HepG2 (cell line): ENCODE data around the gene SMCO4. TPM values are rescaled to one million over a fixed set of nuclear protein-coding genes. Genes with fewer than 3 reads are reported as not detected.

Experiments
- ETV5 ChIP-seq: IDR thresholded peaks from 2 replicates; pipeline ENCODE4 v1.6.1; 2018; ENCODE audit warnings: missing biosample characterization, missing genetic modification reagents, inconsistent platforms, borderline replicate concordance
- FOXO1 ChIP-seq: sonication (generic); formaldehyde crosslinking; IDR thresholded peaks from 2 replicates; pipeline ENCODE4 v1.4.0; 2020; ENCODE audit warnings: missing genetic modification reagents
- HMG20A ChIP-seq: IDR thresholded peaks from 2 replicates; pipeline ENCODE4 v1.6.1; 2016; ENCODE audit warnings: borderline replicate concordance
- HOXD1 ChIP-seq: sonication (generic); formaldehyde crosslinking; IDR thresholded peaks from 2 replicates; pipeline ENCODE4 v1.5.0; 2020; ENCODE audit warnings: missing genetic modification reagents
- IRF2 ChIP-seq: IDR thresholded peaks from 2 replicates; pipeline ENCODE4 v1.6.1; 2018; ENCODE audit warnings: missing genetic modification reagents, missing compliant biosample characterization
- JUN ChIP-seq: sonication (generic); formaldehyde crosslinking; IDR thresholded peaks from 2 replicates; pipeline ENCODE4 v1.4.0; 2020; ENCODE audit warnings: mild to moderate bottlenecking, missing genetic modification reagents
- MYC ChIP-seq: sonication (generic); formaldehyde crosslinking; IDR thresholded peaks from 2 replicates; pipeline ENCODE4 v1.9.0; 2021; ENCODE audit warnings: missing genetic modification reagents, borderline replicate concordance
- NCOA2 ChIP-seq: sonication (generic); formaldehyde crosslinking; IDR thresholded peaks from 2 replicates; pipeline ENCODE4 v1.8.0; 2022; ENCODE audit warnings: inconsistent platforms
- NR2F2 ChIP-seq: IDR thresholded peaks from 2 replicates; pipeline ENCODE4 v1.6.1; 2012; ENCODE audit warnings: low read depth, inconsistent platforms, borderline replicate concordance
- POGZ ChIP-seq: sonication (generic); formaldehyde crosslinking; IDR thresholded peaks from 2 replicates; pipeline ENCODE4 v1.4.0; 2020; ENCODE audit warnings: mild to moderate bottlenecking, missing genetic modification reagents
- RXRA ChIP-seq: sonication (generic); formaldehyde crosslinking; IDR thresholded peaks from 2 replicates; pipeline ENCODE4 v1.5.1; 2020; ENCODE audit warnings: missing genetic modification reagents
- SOX13 ChIP-seq, 3 experiments: fragments of 450-650 bp in 1 of 3; sonication (generic) in 1 of 3; formaldehyde crosslinking in 1 of 3; IDR thresholded peaks in 2 of 3; conservative IDR thresholded peaks in 1 of 3; 2 replicates each; pipeline versions ENCODE4 v1.5.0 to v1.6.1; 2016 to 2020; ENCODE audit warnings: antibody characterized with exemption in 1 of 3, mild to moderate bottlenecking in 1 of 3, missing compliant biosample characterization in 1 of 3, missing genetic modification reagents in 1 of 3, moderate library complexity in 1 of 3
- ZNF264 ChIP-seq: sonication (generic); formaldehyde crosslinking; IDR thresholded peaks from 2 replicates; pipeline ENCODE4 v1.4.0; 2020; ENCODE audit warnings: missing genetic modification reagents
- ZNF792 ChIP-seq: IDR thresholded peaks from 2 replicates; pipeline ENCODE4 v1.6.1; 2016
- polyA plus RNA-seq, 8 experiments: library from polyadenylated mRNA; depleted of rRNA in 3 of 8; stranded (reverse) in 7 of 8; unstranded in 1 of 8; fragments of >200 nt; fragmentation: Illumina TruSeq in 4 of 8; extraction: Trizol in 4 of 8; gene quantifications; 2 replicates each; pipeline versions ENCODE4 v1.2.1 to v1.2.3, GENCODE V29; 2011 to 2016; ENCODE audit warnings: low read depth in 4 of 8, missing spikeins in 1 of 8, mixed read lengths in 1 of 8; ENCODE audit not compliant: insufficient read depth in 1 of 8
- total RNA-seq, 5 experiments: library from RNA; depleted of rRNA; stranded (reverse); fragments of >200 nt; fragmentation: Illumina TruSeq; extraction: Trizol; gene quantifications; 2 replicates each; pipeline ENCODE4 v1.2.3, GENCODE V29; 2016; ENCODE audit warnings: low read depth in 1 of 5
- TF ChIP-seq, protein P1 (sequence below): IDR thresholded peaks from 2 replicates; pipeline ENCODE4 v1.4.0; 2020; ENCODE audit warnings: mild to moderate bottlenecking, missing genetic modification reagents
- TF ChIP-seq, protein P2 (sequence below): sonication (generic); formaldehyde crosslinking; IDR thresholded peaks from 2 replicates; pipeline ENCODE4 v1.5.0; 2020; ENCODE audit warnings: missing genetic modification reagents
- TF ChIP-seq, protein P3 (sequence below): sonication (generic); formaldehyde crosslinking; IDR thresholded peaks from 2 replicates; pipeline ENCODE4 v1.4.0; 2020; ENCODE audit warnings: missing genetic modification reagents, borderline replicate concordance
- TF ChIP-seq, protein P4 (sequence below): IDR thresholded peaks from 2 replicates; pipeline ENCODE4 v1.6.1; 2016; ENCODE audit warnings: mild to moderate bottlenecking

The SMCO4 gene
- total and polyA plus RNA-seq, 2 of the 13 experiments (the other 11 are each of a cell fraction or from before 2014, with no cell fraction given), result 10.6 to 28.5 TPM

DNA sequence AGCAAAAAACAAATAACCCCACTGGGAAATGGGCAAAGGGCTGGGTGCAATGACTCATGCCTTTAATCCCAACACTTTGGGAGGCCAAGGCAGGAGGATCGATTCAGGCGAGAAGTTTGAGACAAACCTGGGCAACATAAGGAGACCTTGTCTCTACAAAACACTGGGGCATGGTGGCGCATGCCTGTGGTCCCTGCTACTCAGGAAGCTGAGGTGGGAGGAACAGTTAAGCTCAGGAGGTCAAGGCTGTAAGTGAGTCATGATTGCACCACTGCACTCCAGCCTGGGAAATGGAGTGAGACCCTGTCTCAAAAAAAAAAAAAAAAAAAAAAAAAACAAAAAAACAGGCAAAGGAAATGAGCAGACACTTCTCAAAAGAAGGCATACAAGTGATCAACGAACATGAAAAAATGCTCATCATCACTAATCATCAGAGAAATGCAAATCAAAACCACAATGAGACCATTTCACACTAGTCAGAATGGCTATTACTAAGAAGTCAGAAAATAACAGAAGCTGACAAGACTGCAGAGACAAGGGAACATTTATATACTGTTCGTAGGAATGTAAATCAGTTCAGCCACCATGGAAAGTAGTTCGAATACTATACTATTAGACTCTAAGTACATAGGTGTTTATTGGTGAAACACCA lies 48.2 kb upstream of the SMCO4 start (continued):
- TF ChIP-seq, protein P1, sequence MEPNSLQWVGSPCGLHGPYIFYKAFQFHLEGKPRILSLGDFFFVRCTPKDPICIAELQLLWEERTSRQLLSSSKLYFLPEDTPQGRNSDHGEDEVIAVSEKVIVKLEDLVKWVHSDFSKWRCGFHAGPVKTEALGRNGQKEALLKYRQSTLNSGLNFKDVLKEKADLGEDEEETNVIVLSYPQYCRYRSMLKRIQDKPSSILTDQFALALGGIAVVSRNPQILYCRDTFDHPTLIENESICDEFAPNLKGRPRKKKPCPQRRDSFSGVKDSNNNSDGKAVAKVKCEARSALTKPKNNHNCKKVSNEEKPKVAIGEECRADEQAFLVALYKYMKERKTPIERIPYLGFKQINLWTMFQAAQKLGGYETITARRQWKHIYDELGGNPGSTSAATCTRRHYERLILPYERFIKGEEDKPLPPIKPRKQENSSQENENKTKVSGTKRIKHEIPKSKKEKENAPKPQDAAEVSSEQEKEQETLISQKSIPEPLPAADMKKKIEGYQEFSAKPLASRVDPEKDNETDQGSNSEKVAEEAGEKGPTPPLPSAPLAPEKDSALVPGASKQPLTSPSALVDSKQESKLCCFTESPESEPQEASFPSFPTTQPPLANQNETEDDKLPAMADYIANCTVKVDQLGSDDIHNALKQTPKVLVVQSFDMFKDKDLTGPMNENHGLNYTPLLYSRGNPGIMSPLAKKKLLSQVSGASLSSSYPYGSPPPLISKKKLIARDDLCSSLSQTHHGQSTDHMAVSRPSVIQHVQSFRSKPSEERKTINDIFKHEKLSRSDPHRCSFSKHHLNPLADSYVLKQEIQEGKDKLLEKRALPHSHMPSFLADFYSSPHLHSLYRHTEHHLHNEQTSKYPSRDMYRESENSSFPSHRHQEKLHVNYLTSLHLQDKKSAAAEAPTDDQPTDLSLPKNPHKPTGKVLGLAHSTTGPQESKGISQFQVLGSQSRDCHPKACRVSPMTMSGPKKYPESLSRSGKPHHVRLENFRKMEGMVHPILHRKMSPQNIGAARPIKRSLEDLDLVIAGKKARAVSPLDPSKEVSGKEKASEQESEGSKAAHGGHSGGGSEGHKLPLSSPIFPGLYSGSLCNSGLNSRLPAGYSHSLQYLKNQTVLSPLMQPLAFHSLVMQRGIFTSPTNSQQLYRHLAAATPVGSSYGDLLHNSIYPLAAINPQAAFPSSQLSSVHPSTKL (CRISPR knock-in tag), result peak; percentile 91
- 0 out of 2 replicates have a peak, but pooled peaks have one; percentile 55 for TF ChIP-seq ZNF264 (CRISPR knock-in tag)
- TF ChIP-seq JUN, result peak; percentile 77
- TF ChIP-seq SOX13 (IDR thresholded peaks at IDR 0.05), result no peak
- TF ChIP-seq SOX13 (CRISPR knock-in tag; conservative IDR thresholded peaks at IDR 0.05 in 1 of 2, IDR thresholded peaks at IDR 0.05 in 1 of 2), result peak in 1 of 2 experiments; percentile 50; a peak in 2 of 4 replicates
- TF ChIP-seq, protein P2, sequence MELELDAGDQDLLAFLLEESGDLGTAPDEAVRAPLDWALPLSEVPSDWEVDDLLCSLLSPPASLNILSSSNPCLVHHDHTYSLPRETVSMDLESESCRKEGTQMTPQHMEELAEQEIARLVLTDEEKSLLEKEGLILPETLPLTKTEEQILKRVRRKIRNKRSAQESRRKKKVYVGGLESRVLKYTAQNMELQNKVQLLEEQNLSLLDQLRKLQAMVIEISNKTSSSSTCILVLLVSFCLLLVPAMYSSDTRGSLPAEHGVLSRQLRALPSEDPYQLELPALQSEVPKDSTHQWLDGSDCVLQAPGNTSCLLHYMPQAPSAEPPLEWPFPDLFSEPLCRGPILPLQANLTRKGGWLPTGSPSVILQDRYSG, result no peak
- TF ChIP-seq ZNF792 (CRISPR knock-in tag), result 0 out of 2 replicates have a peak, but pooled peaks have one; percentile 43
- TF ChIP-seq HOXD1 (CRISPR knock-in tag), result no peak
- peak; percentile 65; the same call in 1 of the 2 replicates for TF ChIP-seq RXRA (CRISPR knock-in tag)
- peak; percentile 43; the same call in 1 of the 2 replicates for TF ChIP-seq MYC (CRISPR knock-in tag)
- TF ChIP-seq, protein P3, sequence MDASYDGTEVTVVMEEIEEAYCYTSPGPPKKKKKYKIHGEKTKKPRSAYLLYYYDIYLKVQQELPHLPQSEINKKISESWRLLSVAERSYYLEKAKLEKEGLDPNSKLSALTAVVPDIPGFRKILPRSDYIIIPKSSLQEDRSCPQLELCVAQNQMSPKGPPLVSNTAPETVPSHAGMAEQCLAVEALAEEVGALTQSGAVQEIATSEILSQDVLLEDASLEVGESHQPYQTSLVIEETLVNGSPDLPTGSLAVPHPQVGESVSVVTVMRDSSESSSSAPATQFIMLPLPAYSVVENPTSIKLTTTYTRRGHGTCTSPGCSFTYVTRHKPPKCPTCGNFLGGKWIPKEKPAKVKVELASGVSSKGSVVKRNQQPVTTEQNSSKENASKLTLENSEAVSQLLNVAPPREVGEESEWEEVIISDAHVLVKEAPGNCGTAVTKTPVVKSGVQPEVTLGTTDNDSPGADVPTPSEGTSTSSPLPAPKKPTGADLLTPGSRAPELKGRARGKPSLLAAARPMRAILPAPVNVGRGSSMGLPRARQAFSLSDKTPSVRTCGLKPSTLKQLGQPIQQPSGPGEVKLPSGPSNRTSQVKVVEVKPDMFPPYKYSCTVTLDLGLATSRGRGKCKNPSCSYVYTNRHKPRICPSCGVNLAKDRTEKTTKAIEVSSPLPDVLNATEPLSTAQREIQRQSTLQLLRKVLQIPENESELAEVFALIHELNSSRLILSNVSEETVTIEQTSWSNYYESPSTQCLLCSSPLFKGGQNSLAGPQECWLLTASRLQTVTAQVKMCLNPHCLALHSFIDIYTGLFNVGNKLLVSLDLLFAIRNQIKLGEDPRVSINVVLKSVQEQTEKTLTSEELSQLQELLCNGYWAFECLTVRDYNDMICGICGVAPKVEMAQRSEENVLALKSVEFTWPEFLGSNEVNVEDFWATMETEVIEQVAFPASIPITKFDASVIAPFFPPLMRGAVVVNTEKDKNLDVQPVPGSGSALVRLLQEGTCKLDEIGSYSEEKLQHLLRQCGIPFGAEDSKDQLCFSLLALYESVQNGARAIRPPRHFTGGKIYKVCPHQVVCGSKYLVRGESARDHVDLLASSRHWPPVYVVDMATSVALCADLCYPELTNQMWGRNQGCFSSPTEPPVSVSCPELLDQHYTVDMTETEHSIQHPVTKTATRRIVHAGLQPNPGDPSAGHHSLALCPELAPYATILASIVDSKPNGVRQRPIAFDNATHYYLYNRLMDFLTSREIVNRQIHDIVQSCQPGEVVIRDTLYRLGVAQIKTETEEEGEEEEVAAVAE (CRISPR knock-in tag), result peak; percentile 23; the same call in 1 of the 2 replicates
- TF ChIP-seq IRF2 (CRISPR knock-in tag), result 0 out of 2 replicates have a peak, but pooled peaks have one; percentile 20
- TF ChIP-seq, protein P4, sequence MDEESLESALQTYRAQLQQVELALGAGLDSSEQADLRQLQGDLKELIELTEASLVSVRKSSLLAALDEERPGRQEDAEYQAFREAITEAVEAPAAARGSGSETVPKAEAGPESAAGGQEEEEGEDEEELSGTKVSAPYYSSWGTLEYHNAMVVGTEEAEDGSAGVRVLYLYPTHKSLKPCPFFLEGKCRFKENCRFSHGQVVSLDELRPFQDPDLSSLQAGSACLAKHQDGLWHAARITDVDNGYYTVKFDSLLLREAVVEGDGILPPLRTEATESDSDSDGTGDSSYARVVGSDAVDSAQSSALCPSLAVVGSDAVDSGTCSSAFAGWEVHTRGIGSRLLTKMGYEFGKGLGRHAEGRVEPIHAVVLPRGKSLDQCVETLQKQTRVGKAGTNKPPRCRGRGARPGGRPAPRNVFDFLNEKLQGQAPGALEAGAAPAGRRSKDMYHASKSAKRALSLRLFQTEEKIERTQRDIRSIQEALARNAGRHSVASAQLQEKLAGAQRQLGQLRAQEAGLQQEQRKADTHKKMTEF, result peak; percentile 61; the same call in 1 of the 2 replicates
- peak; percentile 77 for TF ChIP-seq HMG20A (CRISPR knock-in tag)
- TF ChIP-seq ETV5 (CRISPR knock-in tag), result peak; percentile 78; the same call in 1 of the 2 replicates
- TF ChIP-seq FOXO1 (CRISPR knock-in tag), result peak; percentile 65; the same call in 1 of the 2 replicates
- peak; percentile 86 for TF ChIP-seq POGZ (CRISPR knock-in tag)
- TF ChIP-seq NR2F2, result peak; percentile 40; the same call in 1 of the 2 replicates
- TF ChIP-seq NCOA2 (CRISPR knock-in tag), result peak; percentile 73
